HepG2 (cell line): ENCODE results near the gene KCNMA1. TPM values are rescaled to one million over a fixed set of nuclear protein-coding genes. Genes with fewer than 3 reads are reported as not detected.

Experiments
- ATAC-seq: fragments of 200-7000 bp; cut with Tn5 transposase; 3 replicates; pipeline ENCODE4 v1.9.1; 2020; ENCODE audit warnings: mild to moderate bottlenecking, moderate library complexity
- BruUV-seq: library from RNA; stranded (reverse); fragments of 400-500 nt; replicated peaks from 2 replicates; lab custom pipeline; 2021; lab: Mats Ljungman, UMichigan
- CTCF ChIA-PET: fragments of 300-600 bp; formaldehyde crosslinking; extraction: SDS; loops from one replicate; lab custom pipeline; 2021; ENCODE audit warnings: low total read pairs, inconsistent platforms, low intra/inter-chr PET ratio; lab: Yijun Ruan, JAX
- POLR2A ChIA-PET: fragments of 350-600 bp; sonication (Branson Sonifier 250); formaldehyde crosslinking; loops from one replicate; lab custom pipeline; 2020; ENCODE audit warnings: antibody characterized with exemption, inconsistent platforms; lab: Yijun Ruan, JAX
- DNase-seq: peaks from one replicate; pipeline ENCODE4 v3.0.0-alpha.2; 2015; ENCODE audit warnings: low spot score
- FAIRE-seq: peaks from 3 replicates; lab custom pipeline; 2011; peaks lifted over from hg19 to GRCh38; lab: Jason Lieb, UNC
- H2AFZ ChIP-seq: one replicate; pipeline ENCODE4 v1.6.1; 2011; ENCODE audit warnings: low read length, inconsistent platforms
- H3K27ac ChIP-seq: fragments of 300-600 bp; 3 replicates; pipeline ENCODE4 v1.8.0; 2011; ENCODE audit warnings: mixed run types, mild to moderate bottlenecking, mixed read lengths, low read length, inconsistent platforms; ENCODE audit not compliant: insufficient read depth; ENCODE audit errors: extremely low read length
- H3K27me3 ChIP-seq, 2 experiments: fragments of 200-600 bp in 1 of 2; 2 replicates in 1 of 2; 3 replicates in 1 of 2; pipeline versions ENCODE4 v1.6.0 to v1.8.0; 2011; ENCODE audit warnings: low read length in 2 of 2, mild to moderate bottlenecking in 2 of 2, moderate library complexity in 2 of 2, inconsistent platforms in 1 of 2; ENCODE audit not compliant: insufficient read depth in 2 of 2, control insufficient read depth in 1 of 2
- H3K36me3 ChIP-seq, 2 experiments: fragments of 200-600 bp in 1 of 2; replicated peaks in 1 of 2; 2 replicates in 1 of 2; 3 replicates in 1 of 2; pipeline versions ENCODE4 v1.5.1 to v1.8.0; 2011; ENCODE audit warnings: low read length in 2 of 2, inconsistent platforms in 1 of 2; ENCODE audit not compliant: insufficient read depth in 2 of 2, control insufficient read depth in 1 of 2
- H3K4me1 ChIP-seq: 2 replicates; pipeline ENCODE4 v1.5.1; 2012; ENCODE audit warnings: low read length, inconsistent platforms; ENCODE audit not compliant: insufficient read depth
- H3K4me2 ChIP-seq: 2 replicates; pipeline ENCODE4 v1.6.0; 2011; ENCODE audit warnings: low read depth, low read length, inconsistent platforms
- H3K4me3 ChIP-seq, 3 experiments: fragments of 200-600 bp in 1 of 3; sonication (generic), shearing (Covaris generic) in 1 of 3; replicated peaks in 1 of 3; 2 replicates each; pipeline ENCODE4 v1.5.1; 2011 to 2016; ENCODE audit warnings: low read length in 3 of 3, inconsistent platforms in 2 of 3, low read depth in 2 of 3, mild to moderate bottlenecking in 2 of 3, control low read depth in 1 of 3, mixed read lengths in 1 of 3; ENCODE audit not compliant: insufficient read depth in 1 of 3
- H3K79me2 ChIP-seq: one replicate; pipeline ENCODE4 v1.6.1; 2011; ENCODE audit warnings: low read length, inconsistent platforms; ENCODE audit not compliant: insufficient read depth
- H3K9ac ChIP-seq: 2 replicates; pipeline ENCODE4 v1.6.0; 2011; ENCODE audit warnings: mild to moderate bottlenecking, low read depth, low read length, inconsistent platforms; ENCODE audit not compliant: insufficient read depth
- H3K9me3 ChIP-seq: 2 replicates; pipeline ENCODE4 v1.5.1; 2012; ENCODE audit warnings: mild to moderate bottlenecking, low read length
- H4K20me1 ChIP-seq: 2 replicates; pipeline ENCODE4 v1.6.0; 2011; ENCODE audit warnings: inconsistent platforms, mild to moderate bottlenecking, low read length, moderate library complexity; ENCODE audit not compliant: insufficient read depth
- ATF7-NPFF ChIP-seq: sonication (generic); formaldehyde crosslinking; IDR thresholded peaks from 2 replicates; pipeline ENCODE4 v1.8.1; 2023; ENCODE audit warnings: mild to moderate bottlenecking, low read depth, missing genetic modification reagents, moderate library complexity
- CEBPG ChIP-seq: IDR thresholded peaks from 2 replicates; pipeline ENCODE4 v1.6.1; 2016
- HNRNPLL ChIP-seq: fragments of 200-400 bp; formaldehyde crosslinking; IDR thresholded peaks from 2 replicates; pipeline ENCODE4 v1.6.1; 2017; ENCODE audit warnings: mild to moderate bottlenecking, low read depth, low read length; ENCODE audit not compliant: poor library complexity, severe bottlenecking
- MZF1 ChIP-seq: sonication (generic); formaldehyde crosslinking; IDR thresholded peaks from 2 replicates; pipeline ENCODE4 v1.8.1; 2023; ENCODE audit warnings: mild to moderate bottlenecking, missing genetic modification reagents, borderline replicate concordance
- PHB2 ChIP-seq: fragments of 450-650 bp; IDR thresholded peaks from 2 replicates; pipeline ENCODE4 v1.6.1; 2018; ENCODE audit not compliant: partially characterized antibody
- SPEN ChIP-seq: sonication (generic); formaldehyde crosslinking; IDR thresholded peaks from 2 replicates; pipeline ENCODE4 v1.5.1; 2020; ENCODE audit warnings: low read depth, mild to moderate bottlenecking, missing genetic modification reagents
- TMF1 ChIP-seq: sonication (generic); formaldehyde crosslinking; IDR thresholded peaks from 2 replicates; pipeline ENCODE4 v1.8.1; 2022; ENCODE audit warnings: low read depth, missing genetic modification reagents
- ZBTB21 ChIP-seq: sonication (generic); formaldehyde crosslinking; IDR thresholded peaks from 2 replicates; pipeline ENCODE4 v1.4.0; 2020; ENCODE audit warnings: missing genetic modification reagents
- ZNF329 ChIP-seq: sonication (generic); formaldehyde crosslinking; IDR thresholded peaks from 2 replicates; pipeline ENCODE4 v1.9.0; 2021; ENCODE audit warnings: low read depth, mild to moderate bottlenecking, missing genetic modification reagents
- ZNF788 ChIP-seq: sonication (generic); formaldehyde crosslinking; IDR thresholded peaks from 2 replicates; pipeline ENCODE4 v1.5.0; 2020; ENCODE audit warnings: mild to moderate bottlenecking, missing genetic modification reagents, borderline replicate concordance
- WGBS: methylation state at CpG from one replicate; pipeline ENCODE4 v1.1.6; 2017; ENCODE audit warnings: low lambda C conversion rate; 5-methylcytosine and 5-hydroxymethylcytosine counted together
- in situ Hi-C: cut with HindIII; loops from 2 replicates; pipeline ENCODE4 v1.10.0; 2017; ENCODE audit warnings: low pct_unique_long_range_greater_than_20kb; ENCODE audit not compliant: extremely low pct_ligation_motif_present
- intact Hi-C: fragments of 100-400 bp; cut with micrococcal nuclease; formaldehyde crosslinking; loops from one replicate; pipeline ENCODE4 v1.10.0; 2022; ENCODE audit not compliant: unreplicated experiment
- polyA plus RNA-seq, 8 experiments: library from polyadenylated mRNA; depleted of rRNA in 3 of 8; stranded (reverse) in 7 of 8; unstranded in 1 of 8; fragments of >200 nt; fragmentation: Illumina TruSeq in 4 of 8; extraction: Trizol in 4 of 8; gene quantifications; 2 replicates each; pipeline versions ENCODE4 v1.2.1 to v1.2.3, GENCODE V29; 2011 to 2016; ENCODE audit warnings: low read depth in 4 of 8, missing spikeins in 1 of 8, mixed read lengths in 1 of 8; ENCODE audit not compliant: insufficient read depth in 1 of 8
- total RNA-seq, 5 experiments: library from RNA; depleted of rRNA; stranded (reverse); fragments of >200 nt; fragmentation: Illumina TruSeq; extraction: Trizol; gene quantifications; 2 replicates each; pipeline ENCODE4 v1.2.3, GENCODE V29; 2016; ENCODE audit warnings: low read depth in 1 of 5
- TF ChIP-seq, protein P1 (sequence below): sonication (generic); formaldehyde crosslinking; IDR thresholded peaks from one replicate; pipeline ENCODE4 v1.5.1; 2020; ENCODE audit warnings: mild to moderate bottlenecking, missing genetic modification reagents; ENCODE audit errors: not compliant biosample characterization
- TF ChIP-seq, protein P2 (sequence below): sonication (generic); formaldehyde crosslinking; conservative IDR thresholded peaks from 2 replicates; pipeline ENCODE4 v1.8.0; 2022; ENCODE audit warnings: low read depth, missing genetic modification reagents

KCNMA1 gene
- total and polyA plus RNA-seq, 2 of the 13 experiments (the other 11 are each of a cell fraction or from before 2014, with no cell fraction given): 0.02 TPM; not detected in 1

DNA sequence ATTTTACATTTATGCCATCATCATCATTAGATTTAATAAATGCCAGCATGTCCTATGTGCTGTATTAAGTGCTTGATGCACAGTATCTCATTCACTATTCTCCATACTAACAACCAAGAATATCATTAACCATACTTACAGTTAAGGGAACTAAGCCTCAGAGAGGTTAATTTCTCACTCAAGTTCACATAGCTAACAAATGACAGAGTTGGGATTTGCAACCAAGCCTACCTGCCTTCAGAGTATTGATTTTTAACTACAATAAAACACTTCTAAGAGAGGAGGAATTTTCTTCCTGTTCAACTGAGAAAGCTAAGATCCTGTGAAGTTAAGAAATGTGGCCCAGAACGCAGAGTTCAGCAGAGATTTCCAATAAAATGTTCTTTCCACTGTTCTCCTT, 403.0 kb downstream of the KCNMA1 start:
- intact Hi-C loops: no loop called here
- no peak for DNase-seq
- 0% methylated on average over 1 of the region's 1 CpG for WGBS
- Histone ChIP-seq H3K9me3 (no peaks in the 10 kb centered on the region), H3K27ac (no peak overlapping the region), H3K4me2 (no peak overlapping the region), H3K79me2 (no peaks in the 10 kb centered on the region), H4K20me1 (no peaks in the 10 kb centered on the region), H3K36me3 (no peaks in the 10 kb centered on the region), H3K27me3 (no peaks in the 10 kb centered on the region), H2AFZ (no peak overlapping the region), H3K9ac (no peak overlapping the region), H3K4me3 (no peak overlapping the region), H3K4me1 (no peaks in the 10 kb centered on the region)
- TF ChIP-seq, protein P1, sequence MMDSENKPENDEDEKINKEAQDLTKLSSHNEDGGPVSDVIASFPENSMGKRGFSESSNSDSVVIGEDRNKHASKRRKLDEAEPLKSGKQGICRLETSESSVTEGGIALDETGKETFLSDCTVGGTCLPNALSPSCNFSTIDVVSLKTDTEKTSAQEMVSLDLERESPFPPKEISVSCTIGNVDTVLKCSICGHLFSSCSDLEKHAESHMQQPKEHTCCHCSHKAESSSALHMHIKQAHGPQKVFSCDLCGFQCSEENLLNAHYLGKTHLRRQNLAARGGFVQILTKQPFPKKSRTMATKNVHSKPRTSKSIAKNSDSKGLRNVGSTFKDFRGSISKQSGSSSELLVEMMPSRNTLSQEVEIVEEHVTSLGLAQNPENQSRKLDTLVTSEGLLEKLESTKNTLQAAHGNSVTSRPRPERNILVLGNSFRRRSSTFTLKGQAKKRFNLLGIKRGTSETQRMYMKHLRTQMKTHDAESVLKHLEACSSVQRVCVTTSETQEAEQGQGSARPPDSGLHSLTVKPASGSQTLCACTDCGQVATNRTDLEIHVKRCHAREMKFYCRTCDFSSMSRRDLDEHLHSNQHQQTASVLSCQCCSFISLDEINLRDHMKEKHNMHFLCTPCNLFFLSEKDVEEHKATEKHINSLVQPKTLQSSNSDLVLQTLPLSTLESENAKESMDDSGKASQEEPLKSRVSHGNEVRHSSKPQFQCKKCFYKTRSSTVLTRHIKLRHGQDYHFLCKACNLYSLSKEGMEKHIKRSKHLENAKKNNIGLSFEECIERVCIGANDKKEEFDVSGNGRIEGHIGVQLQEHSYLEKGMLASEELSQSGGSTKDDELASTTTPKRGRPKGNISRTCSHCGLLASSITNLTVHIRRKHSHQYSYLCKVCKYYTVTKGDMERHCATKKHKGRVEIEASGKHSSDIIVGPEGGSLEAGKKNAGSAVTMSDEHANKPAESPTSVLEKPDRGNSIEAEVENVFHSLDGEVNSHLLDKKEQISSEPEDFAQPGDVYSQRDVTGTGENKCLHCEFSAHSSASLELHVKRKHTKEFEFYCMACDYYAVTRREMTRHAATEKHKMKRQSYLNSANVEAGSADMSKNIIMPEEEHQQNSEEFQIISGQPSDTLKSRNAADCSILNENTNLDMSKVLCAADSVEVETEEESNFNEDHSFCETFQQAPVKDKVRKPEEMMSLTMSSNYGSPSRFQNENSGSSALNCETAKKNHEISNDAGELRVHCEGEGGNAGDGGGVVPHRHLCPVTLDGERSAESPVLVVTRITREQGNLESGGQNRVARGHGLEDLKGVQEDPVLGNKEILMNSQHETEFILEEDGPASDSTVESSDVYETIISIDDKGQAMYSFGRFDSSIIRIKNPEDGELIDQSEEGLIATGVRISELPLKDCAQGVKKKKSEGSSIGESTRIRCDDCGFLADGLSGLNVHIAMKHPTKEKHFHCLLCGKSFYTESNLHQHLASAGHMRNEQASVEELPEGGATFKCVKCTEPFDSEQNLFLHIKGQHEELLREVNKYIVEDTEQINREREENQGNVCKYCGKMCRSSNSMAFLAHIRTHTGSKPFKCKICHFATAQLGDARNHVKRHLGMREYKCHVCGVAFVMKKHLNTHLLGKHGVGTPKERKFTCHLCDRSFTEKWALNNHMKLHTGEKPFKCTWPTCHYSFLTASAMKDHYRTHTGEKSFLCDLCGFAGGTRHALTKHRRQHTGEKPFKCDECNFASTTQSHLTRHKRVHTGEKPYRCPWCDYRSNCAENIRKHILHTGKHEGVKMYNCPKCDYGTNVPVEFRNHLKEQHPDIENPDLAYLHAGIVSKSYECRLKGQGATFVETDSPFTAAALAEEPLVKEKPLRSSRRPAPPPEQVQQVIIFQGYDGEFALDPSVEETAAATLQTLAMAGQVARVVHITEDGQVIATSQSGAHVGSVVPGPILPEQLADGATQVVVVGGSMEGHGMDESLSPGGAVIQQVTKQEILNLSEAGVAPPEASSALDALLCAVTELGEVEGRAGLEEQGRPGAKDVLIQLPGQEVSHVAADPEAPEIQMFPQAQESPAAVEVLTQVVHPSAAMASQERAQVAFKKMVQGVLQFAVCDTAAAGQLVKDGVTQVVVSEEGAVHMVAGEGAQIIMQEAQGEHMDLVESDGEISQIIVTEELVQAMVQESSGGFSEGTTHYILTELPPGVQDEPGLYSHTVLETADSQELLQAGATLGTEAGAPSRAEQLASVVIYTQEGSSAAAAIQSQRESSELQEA (CRISPR knock-in tag): no peak
- no peak for TF ChIP-seq SPEN (CRISPR knock-in tag)
- TF ChIP-seq, protein P2, sequence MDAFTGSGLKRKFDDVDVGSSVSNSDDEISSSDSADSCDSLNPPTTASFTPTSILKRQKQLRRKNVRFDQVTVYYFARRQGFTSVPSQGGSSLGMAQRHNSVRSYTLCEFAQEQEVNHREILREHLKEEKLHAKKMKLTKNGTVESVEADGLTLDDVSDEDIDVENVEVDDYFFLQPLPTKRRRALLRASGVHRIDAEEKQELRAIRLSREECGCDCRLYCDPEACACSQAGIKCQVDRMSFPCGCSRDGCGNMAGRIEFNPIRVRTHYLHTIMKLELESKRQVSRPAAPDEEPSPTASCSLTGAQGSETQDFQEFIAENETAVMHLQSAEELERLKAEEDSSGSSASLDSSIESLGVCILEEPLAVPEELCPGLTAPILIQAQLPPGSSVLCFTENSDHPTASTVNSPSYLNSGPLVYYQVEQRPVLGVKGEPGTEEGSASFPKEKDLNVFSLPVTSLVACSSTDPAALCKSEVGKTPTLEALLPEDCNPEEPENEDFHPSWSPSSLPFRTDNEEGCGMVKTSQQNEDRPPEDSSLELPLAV (CRISPR knock-in tag): no peak
- no peak for TF ChIP-seq TMF1
- TF ChIP-seq HNRNPLL: no peak
- TF ChIP-seq ZNF788: no peak
- no peak for TF ChIP-seq PHB2
- no peak for TF ChIP-seq ZBTB21 (CRISPR knock-in tag)
- no peak for TF ChIP-seq CEBPG (CRISPR knock-in tag)
- TF ChIP-seq MZF1: no peak
- no peak for TF ChIP-seq ATF7-NPFF (CRISPR knock-in tag)
- no peak for TF ChIP-seq ZNF329
- no peak for ATAC-seq
- ChIA-PET POLR2A (no interaction called here), CTCF (no interaction called here)
- BruUV-seq: no TSS peak
- no peak for FAIRE-seq
- in situ Hi-C loops: no loop called here
